Activated CD8-positive, alpha-beta T cell treated with anti-CD3 and anti-CD28 coated beads for 36 hours (primary cell): ENCODE data around the gene PCCA. TPM values are rescaled to one million over a fixed set of nuclear protein-coding genes. Genes with fewer than 3 reads are reported as not detected.

ENCODE experiments used
- ATAC-seq: fragments of 200-7000 bp; cut with Tn5 transposase; one replicate; pipeline ENCODE4 v1.10.0; 2021; ENCODE audit warnings: mild to moderate bottlenecking, moderate library complexity
- CTCF ChIA-PET: fragments of 350-600 bp; sonication (Branson Sonifier 250); formaldehyde crosslinking; loops from one replicate; lab custom pipeline; 2021; ENCODE audit warnings: antibody characterized with exemption; lab: Charles Lee
- POLR2A ChIA-PET: fragments of 350-600 bp; sonication (Branson Sonifier 250); formaldehyde crosslinking; loops from one replicate; lab custom pipeline; 2021; ENCODE audit warnings: antibody characterized with exemption; lab: Charles Lee
- DNase-seq: peaks from one replicate; pipeline ENCODE4 v3.0.0-alpha.2; 2020
- H3K27ac Mint-ChIP-seq: one replicate; pipeline ENCODE4 v1.8.0; 2021; ENCODE audit warnings: mild to moderate bottlenecking, mixed read lengths
- H3K27me3 Mint-ChIP-seq: one replicate; pipeline ENCODE4 v1.8.0; 2021; ENCODE audit warnings: mixed read lengths
- H3K36me3 Mint-ChIP-seq: one replicate; pipeline ENCODE4 v1.8.0; 2021; ENCODE audit warnings: low read depth, mixed read lengths
- H3K4me1 Mint-ChIP-seq: one replicate; pipeline ENCODE4 v1.8.0; 2021; ENCODE audit warnings: low read depth, mixed read lengths
- H3K4me3 Mint-ChIP-seq: one replicate; pipeline ENCODE4 v1.8.0; 2021; ENCODE audit warnings: mild to moderate bottlenecking, moderate library complexity, mixed read lengths
- H3K9me3 Mint-ChIP-seq: one replicate; pipeline ENCODE4 v1.8.0; 2021; ENCODE audit warnings: mixed read lengths
- CTCF ChIP-seq: fragments of 200-600 bp; IDR thresholded peaks from one replicate; pipeline ENCODE4 v1.8.0; 2022; ENCODE audit warnings: antibody characterized with exemption, mild to moderate bottlenecking
- intact Hi-C: fragments of 100-400 bp; cut with micrococcal nuclease; formaldehyde crosslinking; loops from one replicate; pipeline ENCODE4 v1.10.0; 2022
- total RNA-seq, 2 experiments: library from RNA; stranded (reverse); gene quantifications; one replicate each; pipeline ENCODE4 v1.2.3, GENCODE V29; 2021

The PCCA gene
- total RNA-seq, 2 experiments from 2014 or later = 8.4 to 9.2 TPM

- CTCF ChIA-PET = interaction anchor here (0.7 to 1.7 kb wide), 7 partner anchors 10 to 893 kb away, joined by 3 to 7 read pairs (median 3); no protein-coding TSS in a partner anchor
- ATAC-seq = no peak
- TF ChIP-seq CTCF = no peak
- Mint-ChIP-seq H3K4me1 (peaks cover 32% of the 10 kb centered on the region), H3K27ac (no peak overlapping the region), H3K4me3 (no peak overlapping the region), H3K9me3 (no peaks in the 10 kb centered on the region), H3K27me3 (no peaks in the 10 kb centered on the region), H3K36me3 (peaks cover 2% of the 10 kb centered on the region)
- POLR2A ChIA-PET = no interaction called here
- no peak for DNase-seq
- intact Hi-C loops = no loop called here
These were observed 453.3 kb downstream of the PCCA start for GRCh38 chr13:100541897-100542825.

GRCh38 chr13:100542826-100543156 is 453.9 kb downstream of the PCCA start:
- DNase-seq = peak; percentile 15

GRCh38 chr13:100543872-100544602 is 455.1 kb downstream of the PCCA start:
- TF ChIP-seq CTCF = no peak
- intact Hi-C loops = no loop called here
- no peak for DNase-seq
- Mint-ChIP-seq H3K27me3 (no peaks in the 10 kb centered on the region), H3K4me3 (no peak overlapping the region), H3K9me3 (no peaks in the 10 kb centered on the region), H3K27ac (no peak overlapping the region), H3K36me3 (no peaks in the 10 kb centered on the region), H3K4me1 (peaks cover 14% of the 10 kb centered on the region)
- CTCF ChIA-PET = interaction anchor here (0.7 to 1.7 kb wide), 4 partner anchors 10 to 889 kb away, joined by 3 to 7 read pairs (median 4); no protein-coding TSS in a partner anchor
- ATAC-seq = no peak
- POLR2A ChIA-PET = no interaction called here

More at GRCh38 chr13:100542826-100543156, 453.9 kb downstream of the PCCA start:
- Mint-ChIP-seq H3K27me3 (no peaks in the 10 kb centered on the region), H3K4me3 (no peak overlapping the region), H3K9me3 (no peaks in the 10 kb centered on the region), H3K4me1 (peaks cover 26% of the 10 kb centered on the region), H3K27ac (no peak overlapping the region), H3K36me3 (no peaks in the 10 kb centered on the region)
- peak; percentile 56 for TF ChIP-seq CTCF
- ATAC-seq = peak; percentile 82
- CTCF ChIA-PET = interaction anchor here (0.7 to 1.7 kb wide), 8 partner anchors 9 to 894 kb away, joined by 3 to 7 read pairs (median 3); no protein-coding TSS in a partner anchor
- intact Hi-C loops = no loop called here
- POLR2A ChIA-PET = no interaction called here

GRCh38 chr13:100544866-100545683 is 456.2 kb downstream of the PCCA start:
- no peak overlapping the region for H3K27ac Mint-ChIP-seq
- H3K27me3 Mint-ChIP-seq = no peaks in the 10 kb centered on the region
- DNase-seq (no peak), ATAC-seq (no peak)
- H3K9me3 Mint-ChIP-seq = no peaks in the 10 kb centered on the region
- ChIA-PET POLR2A (no interaction called here), CTCF (interaction anchor here (1.4 kb wide), 1 partner anchor 890 kb away, joined by 3 read pairs; no protein-coding TSS in a partner anchor)
- no peak overlapping the region for H3K4me3 Mint-ChIP-seq
- intact Hi-C loops = no loop called here
- TF ChIP-seq CTCF = no peak
- H3K36me3 Mint-ChIP-seq = no peaks in the 10 kb centered on the region
- H3K4me1 Mint-ChIP-seq = peaks cover 8% of the 10 kb centered on the region
